CD4-positive, alpha-beta T cell (primary cell): ENCODE data around the gene AGPAT4. TPM values are rescaled to one million over a fixed set of nuclear protein-coding genes. Genes with fewer than 3 reads are reported as not detected.

ENCODE experiments used
- ATAC-seq: fragments of 200-7000 bp; cut with Tn5 transposase; one replicate; pipeline ENCODE4 v1.10.0; 2022; ENCODE audit warnings: mild to moderate bottlenecking; ENCODE audit not compliant: poor library complexity
- CTCF ChIA-PET: fragments of 350-600 bp; sonication (Branson Sonifier 250); formaldehyde crosslinking; loops from one replicate; lab custom pipeline; 2021; ENCODE audit warnings: antibody characterized with exemption, inconsistent platforms; lab: Charles Lee
- POLR2A ChIA-PET: fragments of 350-600 bp; sonication (Branson Sonifier 250); formaldehyde crosslinking; loops from one replicate; lab custom pipeline; 2021; ENCODE audit warnings: antibody characterized with exemption, inconsistent platforms; lab: Charles Lee
- DNase-seq, 14 experiments: peaks; one replicate each; pipeline ENCODE4 v3.0.0-alpha.2; 2013 to 2020; ENCODE audit warnings: mixed read lengths in 2 of 14
- H3K27ac ChIP-seq, 2 donors: one replicate each; pipeline versions ENCODE4 v1.5.1 to v1.7.0; 2013; ENCODE audit warnings: low read length in 2 of 2, low read depth in 1 of 2, mild to moderate bottlenecking in 1 of 2
- H3K27me3 ChIP-seq, 2 experiments: 1 replicate in 1 of 2; 2 replicates in 1 of 2; pipeline versions ENCODE4 v1.6.1 to v1.7.0; 2013; ENCODE audit warnings: low read length in 2 of 2, control low read depth in 1 of 2, mild to moderate bottlenecking in 1 of 2, moderate library complexity in 1 of 2; ENCODE audit not compliant: insufficient read depth in 2 of 2, control insufficient read depth in 1 of 2
- H3K36me3 ChIP-seq: one replicate; pipeline ENCODE4 v1.6.1; 2013; ENCODE audit warnings: low read length, control low read depth; ENCODE audit not compliant: insufficient read depth
- H3K4me1 ChIP-seq: one replicate; pipeline ENCODE4 v1.6.1; 2013; ENCODE audit warnings: low read length, control low read depth; ENCODE audit not compliant: insufficient read depth
- H3K4me3 ChIP-seq: one replicate; pipeline ENCODE4 v1.5.1; 2013; ENCODE audit warnings: mild to moderate bottlenecking, low read length, moderate library complexity
- H3K9me3 ChIP-seq, 2 experiments: 1 replicate in 1 of 2; 2 replicates in 1 of 2; pipeline versions ENCODE4 v1.6.1 to v1.7.0; 2013; ENCODE audit warnings: low read length in 2 of 2, mild to moderate bottlenecking in 2 of 2, control low read depth in 1 of 2, moderate library complexity in 1 of 2; ENCODE audit not compliant: control insufficient read depth in 1 of 2, insufficient read depth in 1 of 2
- H3K27ac Mint-ChIP-seq: one replicate; pipeline ENCODE4 v1.8.0; 2020; ENCODE audit warnings: mixed read lengths
- H3K27me3 Mint-ChIP-seq: one replicate; pipeline ENCODE4 v1.8.0; 2021; ENCODE audit warnings: mixed read lengths
- H3K36me3 Mint-ChIP-seq: one replicate; pipeline ENCODE4 v1.8.0; 2021; ENCODE audit warnings: low read depth, mixed read lengths
- H3K4me1 Mint-ChIP-seq: one replicate; pipeline ENCODE4 v1.8.0; 2021; ENCODE audit warnings: low read depth, mixed read lengths
- H3K4me3 Mint-ChIP-seq: one replicate; pipeline ENCODE4 v1.8.0; 2020; ENCODE audit warnings: mild to moderate bottlenecking, mixed read lengths
- H3K9me3 Mint-ChIP-seq: one replicate; pipeline ENCODE4 v1.8.0; 2020; ENCODE audit warnings: mixed read lengths
- intact Hi-C, 2 experiments: fragments of 100-400 bp; cut with DNase I in 1 of 2; cut with micrococcal nuclease in 1 of 2; formaldehyde crosslinking; loops; one replicate each; pipeline versions ENCODE4 v1.15.1 to v1.9.0; 2023 to 2025; cut with DNase I, micrococcal nuclease
- total RNA-seq, 174 experiments: library from RNA in 2 of 174; stranded (reverse) in 2 of 174; gene quantifications; one replicate each; pipeline ENCODE4 v1.2.3 and lab custom pipeline; 2021 to 2026
- TF ChIP-seq, protein P1 (sequence below): fragments of 200-600 bp; IDR thresholded peaks from one replicate; pipeline ENCODE4 v1.8.0; 2022; ENCODE audit warnings: antibody characterized with exemption, mild to moderate bottlenecking

Gene AGPAT4
- total RNA-seq, 2 experiments from 2014 or later: 2.8 to 4.8 TPM

GRCh38 chr6:161153725-161154124 lies 120.1 kb downstream of the AGPAT4 start:
- DNase-seq (no peak), ATAC-seq (no peak)
- Histone ChIP-seq H3K36me3 (peaks cover 6% of the 10 kb centered on the region), H3K4me3 (no peak overlapping the region), H3K4me1 (no peaks in the 10 kb centered on the region), H3K9me3 (peaks cover 0 to 9% of the 10 kb centered on the region in 2 experiments), H3K27ac (no peak overlapping the region), H3K27me3 (no peaks in the 10 kb centered on the region)
- TF ChIP-seq, protein P1, sequence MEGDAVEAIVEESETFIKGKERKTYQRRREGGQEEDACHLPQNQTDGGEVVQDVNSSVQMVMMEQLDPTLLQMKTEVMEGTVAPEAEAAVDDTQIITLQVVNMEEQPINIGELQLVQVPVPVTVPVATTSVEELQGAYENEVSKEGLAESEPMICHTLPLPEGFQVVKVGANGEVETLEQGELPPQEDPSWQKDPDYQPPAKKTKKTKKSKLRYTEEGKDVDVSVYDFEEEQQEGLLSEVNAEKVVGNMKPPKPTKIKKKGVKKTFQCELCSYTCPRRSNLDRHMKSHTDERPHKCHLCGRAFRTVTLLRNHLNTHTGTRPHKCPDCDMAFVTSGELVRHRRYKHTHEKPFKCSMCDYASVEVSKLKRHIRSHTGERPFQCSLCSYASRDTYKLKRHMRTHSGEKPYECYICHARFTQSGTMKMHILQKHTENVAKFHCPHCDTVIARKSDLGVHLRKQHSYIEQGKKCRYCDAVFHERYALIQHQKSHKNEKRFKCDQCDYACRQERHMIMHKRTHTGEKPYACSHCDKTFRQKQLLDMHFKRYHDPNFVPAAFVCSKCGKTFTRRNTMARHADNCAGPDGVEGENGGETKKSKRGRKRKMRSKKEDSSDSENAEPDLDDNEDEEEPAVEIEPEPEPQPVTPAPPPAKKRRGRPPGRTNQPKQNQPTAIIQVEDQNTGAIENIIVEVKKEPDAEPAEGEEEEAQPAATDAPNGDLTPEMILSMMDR: no peak
- Mint-ChIP-seq H3K27me3 (no peaks in the 10 kb centered on the region), H3K4me3 (no peak overlapping the region), H3K27ac (no peak overlapping the region), H3K4me1 (no peaks in the 10 kb centered on the region), H3K36me3 (peaks cover 10% of the 10 kb centered on the region), H3K9me3 (no peaks in the 10 kb centered on the region)
- ChIA-PET POLR2A (no interaction called here), CTCF (interaction anchor here (1.5 kb wide), 1 partner anchor 217 kb away, joined by 4 read pairs; no protein-coding TSS in a partner anchor)
- intact Hi-C loops: loop anchor here (2.0 to 5.0 kb wide), 2 partner anchors 219 to 221 kb away; no protein-coding TSS in a partner anchor

DNA sequence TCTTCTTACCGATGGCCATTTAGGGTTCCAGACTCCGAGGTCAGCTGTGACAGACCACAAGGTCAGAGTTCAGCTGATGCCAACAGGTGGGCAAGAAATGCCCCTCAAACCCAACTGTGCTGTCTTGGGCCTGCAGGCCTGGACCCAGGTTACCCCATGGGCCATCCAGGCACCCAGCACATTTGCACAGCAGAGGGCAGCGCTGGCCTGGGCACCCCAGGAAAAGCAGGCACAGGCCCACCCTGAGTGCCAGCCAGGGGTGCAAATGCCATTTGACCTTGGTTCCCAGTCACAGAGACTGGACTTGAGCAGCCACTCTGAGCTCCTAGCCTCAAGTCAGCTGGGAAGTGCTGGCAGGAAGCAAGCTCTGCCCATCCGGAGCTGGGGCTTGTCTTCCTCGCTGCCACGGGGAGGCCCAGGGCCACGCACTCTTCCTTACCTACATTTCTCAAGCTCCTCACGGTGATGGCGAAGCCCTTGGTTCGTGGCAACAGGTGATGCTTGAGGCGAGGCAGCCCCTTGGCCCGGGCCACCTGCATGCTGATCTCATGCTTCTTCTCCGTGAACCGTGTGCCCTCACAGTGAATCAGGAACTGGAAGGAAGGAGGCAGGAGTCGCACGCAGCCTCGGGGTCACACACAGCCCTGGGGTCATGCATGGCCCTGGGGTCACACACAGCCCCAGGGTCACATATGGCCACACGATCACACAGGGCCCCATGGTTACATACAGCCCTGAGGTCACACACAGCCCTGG lies 120.8 kb downstream of the AGPAT4 start:
- ChIA-PET CTCF (interaction anchor here (1.5 kb wide), 1 partner anchor 218 kb away, joined by 4 read pairs; no protein-coding TSS in a partner anchor), POLR2A (no interaction called here)
- intact Hi-C loops: loop anchor here (2.0 to 5.0 kb wide), 2 partner anchors 219 to 222 kb away; no protein-coding TSS in a partner anchor
- peaks cover 5% of the 10 kb centered on the region for H3K36me3 Mint-ChIP-seq
- H3K27me3 Mint-ChIP-seq: no peaks in the 10 kb centered on the region
- no peak for ATAC-seq
- no peak overlapping the region for H3K27ac ChIP-seq
- peak in 1 of 14 experiments; percentile 18 for DNase-seq
- H3K4me3 Mint-ChIP-seq: no peak overlapping the region
- TF ChIP-seq, protein P1: no peak
- no peaks in the 10 kb centered on the region for H3K9me3 Mint-ChIP-seq
- peaks cover 6% of the 10 kb centered on the region for H3K36me3 ChIP-seq
- no peak overlapping the region for H3K27ac Mint-ChIP-seq
- H3K9me3 ChIP-seq: peaks cover 0 to 4% of the 10 kb centered on the region in 2 experiments
- no peaks in the 10 kb centered on the region for H3K27me3 ChIP-seq
- H3K4me1 ChIP-seq: no peaks in the 10 kb centered on the region
- H3K4me1 Mint-ChIP-seq: no peaks in the 10 kb centered on the region
- no peak overlapping the region for H3K4me3 ChIP-seq

DNA sequence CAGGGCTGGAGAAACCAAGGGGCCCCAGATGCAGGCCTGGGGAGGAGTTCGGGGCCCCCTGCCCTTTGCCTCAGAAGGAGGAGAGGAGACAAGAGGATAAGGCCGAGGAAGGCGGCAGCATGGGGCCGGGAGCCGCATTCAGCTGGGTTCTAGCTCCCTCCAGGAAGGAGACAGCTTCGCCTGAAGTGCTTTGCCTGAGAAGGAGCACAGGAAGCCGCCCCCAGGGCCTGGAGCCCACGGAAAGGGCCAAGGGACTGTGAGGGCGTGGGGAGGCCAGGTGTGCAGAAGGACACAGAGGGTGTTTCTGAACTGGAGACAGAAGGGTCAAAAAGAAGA lies 121.4 kb downstream of the AGPAT4 start:
- no peaks in the 10 kb centered on the region for H3K27me3 ChIP-seq
- H3K27me3 Mint-ChIP-seq: no peaks in the 10 kb centered on the region
- no peak overlapping the region for H3K4me3 ChIP-seq
- ChIA-PET POLR2A (no interaction called here), CTCF (interaction anchor here (1.5 kb wide), 1 partner anchor 218 kb away, joined by 4 read pairs; no protein-coding TSS in a partner anchor)
- H3K4me1 Mint-ChIP-seq: no peaks in the 10 kb centered on the region
- H3K9me3 ChIP-seq: peaks cover 0 to 4% of the 10 kb centered on the region in 2 experiments
- TF ChIP-seq, protein P1: no peak
- H3K4me3 Mint-ChIP-seq: no peak overlapping the region
- ATAC-seq: no peak
- no peaks in the 10 kb centered on the region for H3K9me3 Mint-ChIP-seq
- no peak overlapping the region for H3K27ac ChIP-seq
- intact Hi-C loops: loop anchor here (2.0 to 5.0 kb wide), 2 partner anchors 220 to 222 kb away; no protein-coding TSS in a partner anchor
- peaks cover 6% of the 10 kb centered on the region for H3K36me3 ChIP-seq
- no peak overlapping the region for H3K27ac Mint-ChIP-seq
- H3K4me1 ChIP-seq: no peaks in the 10 kb centered on the region
- H3K36me3 Mint-ChIP-seq: peaks cover 5% of the 10 kb centered on the region
- no peak for DNase-seq
